ENCODE measurements around the gene AS3MT.
"Not testable (repeated sequence)": the region's sequence is repeated elsewhere in the genome, so short reads cannot be mapped to it uniquely, and the experiment has no call there.

AS3MT gene

DNA sequence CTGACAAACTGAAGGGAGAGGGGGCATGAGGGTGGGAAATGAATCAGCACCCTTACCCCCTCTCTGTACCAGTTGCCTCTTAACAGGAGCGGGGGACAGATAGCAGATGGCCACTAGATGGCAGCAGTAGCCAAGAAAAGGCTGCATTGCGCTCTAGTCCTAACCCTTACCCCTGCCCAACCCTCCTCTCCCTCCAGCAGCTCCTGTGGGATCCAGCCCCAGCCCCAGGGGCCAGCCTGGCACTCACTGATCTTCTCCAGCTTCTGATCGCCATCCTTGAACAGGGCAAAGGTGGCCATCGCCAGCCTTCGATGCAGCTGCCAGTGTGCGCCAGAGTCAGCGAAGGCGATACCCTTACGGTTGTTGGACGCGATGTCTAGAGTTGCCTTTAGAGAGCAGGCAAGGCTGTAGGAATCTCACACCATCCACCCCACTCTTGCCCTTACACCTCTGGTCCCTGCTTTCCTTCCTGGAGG is 34.2 kb upstream of the AS3MT start:
- Histone ChIP-seq H3K9ac (ENCODE audit: low read length) (no peak overlapping the region), H3K9me3 (ENCODE audit: control insufficient read depth, insufficient read depth, low read depth, low read length) (peaks cover 14% of the 10 kb centered on the region), H3K4me1 (ENCODE audit: control insufficient read depth, insufficient read depth, low read length) (no peaks in the 10 kb centered on the region), H3K27me3 (ENCODE audit: control insufficient read depth, insufficient read depth, low read length) (no peaks in the 10 kb centered on the region), H3K4me3 (ENCODE audit: low read depth, low read length) (no peak overlapping the region), H3K27ac (ENCODE audit: low read depth, low read length) (no peak overlapping the region), H3K36me3 (ENCODE audit: control insufficient read depth, insufficient read depth, low read length) (no peaks in the 10 kb centered on the region)

DNA sequence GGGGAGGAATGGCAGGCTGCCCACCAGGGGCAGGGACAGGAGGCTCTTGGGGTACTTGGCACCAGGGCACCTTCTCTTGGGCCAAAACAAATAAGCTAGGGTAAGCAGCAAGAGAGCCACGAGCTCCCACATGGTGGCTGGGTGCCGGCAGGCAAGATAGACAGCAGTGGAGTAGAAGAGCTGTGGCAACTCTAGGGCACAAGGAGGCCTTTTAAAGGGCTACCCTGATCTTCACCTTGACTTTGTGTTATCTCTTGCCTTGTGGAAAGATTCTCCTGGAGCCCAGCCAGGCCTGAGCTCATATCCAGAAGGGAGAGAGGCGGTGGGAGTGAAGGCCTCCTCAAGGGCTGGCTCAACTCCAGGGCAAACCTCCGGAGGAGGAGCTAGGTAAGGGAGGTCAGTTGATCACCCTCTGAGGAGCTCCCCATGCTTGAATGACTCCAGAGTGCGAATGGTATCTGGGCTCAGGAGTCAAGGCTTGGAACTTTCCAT is 32.0 kb upstream of the AS3MT start, which contains the start of gene CYP17A1:
Gene CYP17A1, minus strand, starts transcription at position 184 of the 492 bp plus-strand sequence. Its CDS starts 52 bp downstream, at position 132.
- Histone ChIP-seq H3K9me3 (ENCODE audit: control insufficient read depth, insufficient read depth, low read depth, low read length) (peaks cover 14% of the 10 kb centered on the region), H3K27ac (ENCODE audit: low read depth, low read length) (no peak within 1 kb of the TSS), H3K4me1 (ENCODE audit: control insufficient read depth, insufficient read depth, low read length) (no peaks in the 10 kb centered on the region), H3K4me3 (ENCODE audit: low read depth, low read length) (no peak within 1 kb of the TSS), H3K9ac (ENCODE audit: low read length) (no peak within 1 kb of the TSS), H3K36me3 (ENCODE audit: control insufficient read depth, insufficient read depth, low read length) (no peaks in the 10 kb centered on the region), H3K27me3 (ENCODE audit: control insufficient read depth, insufficient read depth, low read length) (no peaks in the 10 kb centered on the region)

DNA sequence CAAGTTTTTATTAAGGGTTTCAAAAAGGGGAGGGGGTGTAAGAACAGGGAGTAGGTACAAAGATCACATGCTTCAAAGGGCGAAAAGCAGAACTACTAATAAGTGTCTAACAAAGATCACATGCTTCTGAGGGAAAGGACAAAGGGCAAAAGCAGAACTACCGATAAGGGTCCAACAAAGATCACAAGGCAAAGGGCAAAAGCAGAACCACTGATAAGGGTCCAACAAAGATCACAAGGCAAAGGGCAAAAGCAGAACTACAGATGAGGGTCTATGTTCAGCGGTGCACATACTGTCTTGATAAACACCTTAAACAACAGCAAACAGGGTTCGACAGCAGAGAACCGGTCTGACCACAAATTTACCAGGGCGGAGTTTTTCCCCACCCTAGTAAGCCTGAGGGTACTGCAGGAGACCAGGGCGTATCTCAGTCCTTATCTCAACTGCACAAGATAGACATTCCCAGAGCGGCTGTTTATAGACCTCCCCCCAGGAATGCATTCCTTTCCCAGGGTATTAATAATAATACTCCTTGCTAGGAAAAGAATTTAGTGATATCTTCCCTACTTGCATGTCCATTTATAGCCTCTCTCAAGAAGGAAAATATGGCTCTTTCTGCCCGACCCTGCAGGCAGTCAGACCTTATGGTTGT is 30.9 kb upstream of the AS3MT start:
- H3K4me1 ChIP-seq (ENCODE audit: control insufficient read depth, insufficient read depth, low read length); H3K9ac ChIP-seq (ENCODE audit: low read length); H3K27me3 ChIP-seq (ENCODE audit: control insufficient read depth, insufficient read depth, low read length); H3K4me3 ChIP-seq (ENCODE audit: low read depth, low read length); H3K36me3 ChIP-seq (ENCODE audit: control insufficient read depth, insufficient read depth, low read length); H3K27ac ChIP-seq (ENCODE audit: low read depth, low read length): not testable (repeated sequence)
- peaks cover 14% of the 10 kb centered on the region for H3K9me3 ChIP-seq (ENCODE audit: control insufficient read depth, insufficient read depth, low read depth, low read length)

DNA sequence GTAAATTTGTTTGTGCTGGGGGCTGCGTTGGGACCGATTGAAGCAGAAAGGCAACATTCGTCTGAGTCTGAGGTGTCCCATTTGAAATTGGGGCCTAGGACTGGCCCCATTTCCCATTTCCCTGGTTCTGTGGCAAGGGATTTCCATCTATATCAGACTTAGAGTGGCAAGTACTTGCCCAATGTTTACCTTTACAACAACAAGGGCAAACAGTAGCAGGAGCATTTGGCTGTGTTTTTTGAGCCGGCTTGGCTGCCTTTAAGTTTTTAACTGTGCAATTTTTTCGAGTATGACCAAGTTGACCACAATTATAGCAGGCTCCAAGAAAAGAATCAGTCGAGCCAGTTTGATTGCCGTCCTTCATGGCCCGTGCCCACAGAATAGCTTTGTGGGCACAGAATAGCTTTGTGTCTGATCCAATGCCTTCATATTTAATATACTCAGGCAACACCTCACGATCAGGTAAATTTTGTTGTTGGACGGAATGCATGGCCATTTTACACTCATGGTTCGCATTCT is 27.4 kb upstream of the AS3MT start:
- no peak overlapping the region for H3K9ac ChIP-seq (ENCODE audit: low read length)
- H3K4me3 ChIP-seq (ENCODE audit: low read depth, low read length), result no peak overlapping the region
- no peak overlapping the region for H3K27ac ChIP-seq (ENCODE audit: low read depth, low read length)
- peaks cover 24% of the 10 kb centered on the region for H3K9me3 ChIP-seq (ENCODE audit: control insufficient read depth, insufficient read depth, low read depth, low read length)
- H3K4me1 ChIP-seq (ENCODE audit: control insufficient read depth, insufficient read depth, low read length), result no peaks in the 10 kb centered on the region
- no peaks in the 10 kb centered on the region for H3K27me3 ChIP-seq (ENCODE audit: control insufficient read depth, insufficient read depth, low read length)
- H3K36me3 ChIP-seq (ENCODE audit: control insufficient read depth, insufficient read depth, low read length), result no peaks in the 10 kb centered on the region

DNA sequence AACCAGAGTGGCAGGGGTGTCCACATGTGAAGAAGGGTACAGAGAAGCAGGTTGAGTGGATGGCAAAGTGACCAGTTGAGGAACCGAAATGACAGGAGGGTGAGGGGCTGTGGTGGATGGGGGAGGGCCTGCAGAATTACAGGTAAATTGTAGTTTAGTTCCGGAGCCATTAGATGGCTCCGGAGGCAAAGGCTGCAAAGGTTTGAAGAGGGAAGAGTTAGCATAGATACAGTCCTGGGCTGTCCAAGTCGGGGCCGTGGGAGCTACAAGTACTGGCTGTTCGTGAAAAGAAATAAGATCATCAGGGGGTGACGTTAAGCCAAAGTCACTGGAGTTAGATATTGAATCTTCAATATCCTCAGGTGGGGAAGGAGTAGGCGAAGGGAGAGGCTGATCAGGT is 26.1 kb upstream of the AS3MT start:
- H3K4me1 ChIP-seq (ENCODE audit: control insufficient read depth, insufficient read depth, low read length); H3K4me3 ChIP-seq (ENCODE audit: low read depth, low read length); H3K36me3 ChIP-seq (ENCODE audit: control insufficient read depth, insufficient read depth, low read length); H3K27me3 ChIP-seq (ENCODE audit: control insufficient read depth, insufficient read depth, low read length); H3K27ac ChIP-seq (ENCODE audit: low read depth, low read length); H3K9ac ChIP-seq (ENCODE audit: low read length): not testable (repeated sequence)
- peaks cover 14% of the 10 kb centered on the region for H3K9me3 ChIP-seq (ENCODE audit: control insufficient read depth, insufficient read depth, low read depth, low read length)

DNA sequence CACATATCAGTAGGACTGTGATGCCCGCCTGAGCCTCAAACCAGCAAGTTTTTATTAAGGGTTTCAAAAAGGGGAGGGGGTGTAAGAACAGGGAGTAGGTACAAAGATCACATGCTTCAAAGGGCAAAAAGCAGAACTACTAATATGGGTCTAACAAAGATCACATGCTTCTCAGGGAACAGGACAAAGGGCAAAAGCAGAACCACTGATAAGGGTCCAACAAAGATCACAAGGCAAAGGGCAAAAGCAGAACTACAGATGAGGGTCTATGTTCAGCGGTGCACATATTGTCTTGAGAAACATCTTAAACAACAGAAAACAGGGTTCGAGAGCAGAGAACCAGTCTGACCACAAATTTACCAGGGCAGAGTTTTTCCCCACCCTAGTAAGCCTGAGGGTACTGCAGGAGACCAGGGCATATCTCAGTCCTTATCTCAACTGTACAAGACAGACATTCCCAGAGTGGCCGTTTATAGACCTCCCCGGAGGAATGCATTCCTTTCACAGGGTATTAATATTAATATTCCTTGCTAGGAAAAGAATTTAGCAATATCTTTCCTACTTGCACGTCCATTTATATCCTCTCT is 25.0 kb upstream of the AS3MT start:
- H3K4me3 ChIP-seq (ENCODE audit: low read depth, low read length); H3K27ac ChIP-seq (ENCODE audit: low read depth, low read length); H3K27me3 ChIP-seq (ENCODE audit: control insufficient read depth, insufficient read depth, low read length); H3K9ac ChIP-seq (ENCODE audit: low read length); H3K4me1 ChIP-seq (ENCODE audit: control insufficient read depth, insufficient read depth, low read length); H3K36me3 ChIP-seq (ENCODE audit: control insufficient read depth, insufficient read depth, low read length): not testable (repeated sequence)
- peaks cover 12% of the 10 kb centered on the region for H3K9me3 ChIP-seq (ENCODE audit: control insufficient read depth, insufficient read depth, low read depth, low read length)

DNA sequence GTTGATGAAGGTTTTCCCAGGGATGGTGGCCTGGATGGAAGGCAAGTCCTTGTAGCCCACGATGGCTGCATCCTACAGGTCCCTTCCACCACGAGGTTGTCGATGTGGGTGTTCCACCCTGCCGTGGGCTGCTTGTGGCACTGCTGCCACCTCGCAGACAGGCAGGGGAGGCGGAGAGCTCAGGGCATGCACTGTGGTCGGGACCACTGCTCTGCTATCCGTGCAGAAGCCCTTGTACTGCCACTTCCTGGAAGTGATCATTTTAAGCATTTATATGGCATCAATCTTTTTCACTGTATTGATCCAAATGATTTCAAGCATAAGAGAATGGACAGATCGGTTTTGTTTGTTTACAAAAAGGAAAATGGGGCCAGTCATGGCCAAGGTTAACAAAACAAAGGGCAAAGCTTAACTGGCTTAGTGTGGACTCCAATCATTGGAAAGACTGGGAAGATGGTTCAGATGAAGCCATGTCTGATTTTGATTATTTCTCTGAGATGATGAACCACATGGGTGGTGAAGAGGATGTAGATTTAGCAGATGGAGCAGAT is 23.8 kb upstream of the AS3MT start:
- H3K27me3 ChIP-seq (ENCODE audit: control insufficient read depth, insufficient read depth, low read length), result no peaks in the 10 kb centered on the region; the same call in 1 of the 2 replicates
- no peak overlapping the region for H3K9ac ChIP-seq (ENCODE audit: low read length)
- peaks cover 10% of the 10 kb centered on the region for H3K9me3 ChIP-seq (ENCODE audit: control insufficient read depth, insufficient read depth, low read depth, low read length)
- H3K4me1 ChIP-seq (ENCODE audit: control insufficient read depth, insufficient read depth, low read length), result no peaks in the 10 kb centered on the region
- H3K4me3 ChIP-seq (ENCODE audit: low read depth, low read length), result no peak overlapping the region
- no peaks in the 10 kb centered on the region for H3K36me3 ChIP-seq (ENCODE audit: control insufficient read depth, insufficient read depth, low read length)
- H3K27ac ChIP-seq (ENCODE audit: low read depth, low read length), result no peak overlapping the region

DNA sequence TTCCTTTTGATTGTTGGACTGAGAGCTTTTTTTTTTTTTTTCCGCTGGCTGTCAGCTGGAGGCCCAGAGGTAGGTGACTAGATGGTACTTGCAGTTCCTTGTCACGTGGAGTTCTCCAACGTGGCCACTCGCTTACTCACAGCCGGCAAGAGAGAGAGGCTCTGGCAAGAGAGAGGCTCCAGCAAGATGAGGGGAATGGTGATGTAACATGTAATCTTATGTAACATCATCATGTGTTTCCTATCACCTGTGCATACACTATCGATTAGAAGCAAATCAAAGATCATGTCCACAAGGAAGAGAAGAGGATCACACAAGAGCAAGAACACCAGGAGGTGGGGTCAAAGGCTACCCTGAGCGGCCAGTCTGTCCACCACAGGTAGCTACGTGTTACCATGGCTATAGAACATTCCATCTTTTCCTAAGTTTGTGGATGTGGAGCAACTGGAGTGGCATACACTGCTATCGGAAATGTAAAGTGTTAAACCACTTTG is 19.2 kb upstream of the AS3MT start:
- no peak overlapping the region for H3K4me3 ChIP-seq (ENCODE audit: low read depth, low read length)
- no peak overlapping the region for H3K9ac ChIP-seq (ENCODE audit: low read length)
- no peaks in the 10 kb centered on the region; the same call in 1 of the 2 replicates for H3K27me3 ChIP-seq (ENCODE audit: control insufficient read depth, insufficient read depth, low read length)
- H3K9me3 ChIP-seq (ENCODE audit: control insufficient read depth, insufficient read depth, low read depth, low read length), result peaks cover 3% of the 10 kb centered on the region
- H3K27ac ChIP-seq (ENCODE audit: low read depth, low read length), result no peak overlapping the region
- no peaks in the 10 kb centered on the region for H3K36me3 ChIP-seq (ENCODE audit: control insufficient read depth, insufficient read depth, low read length)
- no peaks in the 10 kb centered on the region for H3K4me1 ChIP-seq (ENCODE audit: control insufficient read depth, insufficient read depth, low read length)

DNA sequence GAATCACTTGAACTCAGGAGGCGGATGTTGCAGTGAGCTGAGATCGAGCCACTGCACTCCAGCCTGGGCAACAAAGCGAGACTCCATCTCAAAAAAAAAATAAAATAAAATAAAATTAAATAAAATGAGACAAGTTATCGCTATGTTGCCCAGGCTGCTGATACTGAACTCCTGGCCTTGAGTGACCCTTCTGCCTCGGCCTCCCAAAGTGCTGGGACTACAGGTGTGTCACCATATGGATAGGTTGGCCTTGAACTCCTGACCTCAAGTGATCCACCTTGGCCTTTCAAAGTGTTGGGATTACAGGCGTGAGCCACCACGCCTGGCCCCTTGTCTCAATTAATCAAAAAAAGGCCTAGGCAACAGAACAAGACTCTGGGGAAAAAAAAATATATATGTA is 16.0 kb upstream of the AS3MT start:
- H3K4me3 ChIP-seq (ENCODE audit: low read depth, low read length); H3K27ac ChIP-seq (ENCODE audit: low read depth, low read length); H3K9me3 ChIP-seq (ENCODE audit: control insufficient read depth, insufficient read depth, low read depth, low read length); H3K27me3 ChIP-seq (ENCODE audit: control insufficient read depth, insufficient read depth, low read length); H3K9ac ChIP-seq (ENCODE audit: low read length); H3K36me3 ChIP-seq (ENCODE audit: control insufficient read depth, insufficient read depth, low read length): not testable (repeated sequence)
- peaks cover 14% of the 10 kb centered on the region for H3K4me1 ChIP-seq (ENCODE audit: control insufficient read depth, insufficient read depth, low read length)

DNA sequence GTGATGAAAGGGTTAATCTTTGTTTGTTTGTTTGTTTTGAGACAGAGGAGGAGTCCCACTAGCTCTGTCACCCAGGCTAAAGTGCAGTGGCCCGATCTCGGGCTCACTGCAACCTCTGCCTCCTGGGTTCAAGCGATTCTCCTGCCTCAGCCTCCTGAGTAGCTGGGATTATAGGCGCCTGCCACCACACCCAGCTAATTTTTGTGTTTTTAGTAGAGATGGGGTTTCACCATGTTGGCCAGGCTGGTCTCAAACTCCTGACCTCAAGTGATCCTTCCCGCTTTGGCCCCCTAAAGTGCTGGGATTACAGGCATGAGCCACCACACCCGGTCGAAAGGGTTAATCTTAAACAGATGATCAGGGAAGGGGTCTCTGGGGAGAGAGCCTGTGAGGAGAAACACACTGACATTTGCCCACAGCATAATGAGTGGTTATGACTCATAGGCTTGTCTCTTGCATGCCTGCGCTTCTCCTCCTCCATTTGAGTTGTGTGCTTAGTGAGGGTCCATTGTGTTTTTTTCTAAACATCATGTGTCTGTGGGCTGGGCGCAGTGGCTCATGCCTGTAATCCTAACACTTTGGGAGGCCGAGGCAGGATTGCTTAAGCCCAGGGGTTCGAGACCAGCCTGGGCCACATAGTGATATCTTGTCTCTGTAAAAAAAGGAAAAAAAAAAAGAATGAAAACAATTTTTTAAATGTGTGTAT is 13.4 kb upstream of the AS3MT start:
- 0 out of 2 replicates have a peak overlapping the region, but pooled peaks have one; percentile 9 for H3K27ac ChIP-seq (ENCODE audit: low read depth, low read length)
- H3K36me3 ChIP-seq (ENCODE audit: control insufficient read depth, insufficient read depth, low read length); H3K4me3 ChIP-seq (ENCODE audit: low read depth, low read length); H3K27me3 ChIP-seq (ENCODE audit: control insufficient read depth, insufficient read depth, low read length); H3K9me3 ChIP-seq (ENCODE audit: control insufficient read depth, insufficient read depth, low read depth, low read length); H3K9ac ChIP-seq (ENCODE audit: low read length): not testable (repeated sequence)
- peaks cover 14% of the 10 kb centered on the region for H3K4me1 ChIP-seq (ENCODE audit: control insufficient read depth, insufficient read depth, low read length)
